SIG-M5 (cell line): Measurements from ENCODE around the gene SNAP25.

Experiments
- DNase-seq: peaks from one replicate; lab custom pipeline; 2025; lab: John Stamatoyannopoulos, UW

Gene SNAP25

GRCh38 chr20:10332656-10333415 lies 114.2 kb downstream of the SNAP25 start:
- DNase-seq = no peak

GRCh38 chr20:10336959-10337729 lies 118.5 kb downstream of the SNAP25 start:
- DNase-seq = no peak

- no peak for DNase-seq
These were observed 120.0 kb downstream of the SNAP25 start for GRCh38 chr20:10338426-10339180.

- DNase-seq = no peak
These were observed 121.0 kb downstream of the SNAP25 start for GRCh38 chr20:10339609-10340008.

GRCh38 chr20:10342152-10342551 lies 123.5 kb downstream of the SNAP25 start:
- no peak for DNase-seq

GRCh38 chr20:10344953-10345352 lies 126.3 kb downstream of the SNAP25 start:
- no peak for DNase-seq

- no peak for DNase-seq
These were observed 128.7 kb downstream of the SNAP25 start for GRCh38 chr20:10347086-10347880.

GRCh38 chr20:10349118-10349517 lies 130.5 kb downstream of the SNAP25 start:
- DNase-seq = no peak

GRCh38 chr20:10350188-10350842 lies 131.7 kb downstream of the SNAP25 start:
- DNase-seq = no peak

- DNase-seq = no peak
These were observed 134.5 kb downstream of the SNAP25 start for GRCh38 chr20:10352934-10353824.

GRCh38 chr20:10356628-10357027 lies 138.0 kb downstream of the SNAP25 start:
- DNase-seq = no peak
